ENCODE results near the gene NRG4.

- TF ChIP-seq CTCF (IDR thresholded peaks at IDR 0.05) (no peak), POLR2A (IDR thresholded peaks at IDR 0.05) (no peak), EP300 (IDR thresholded peaks at IDR 0.05) (no peak), POLR2AphosphoS5 (IDR thresholded peaks at IDR 0.05) (no peak)
These were observed 47.3 kb upstream of the NRG4 start, which contains the start of gene TMEM266 for GRCh38 chr15:76059320-76060117.

All from upper lobe of left lung (tissue), 4 donors.